Smooth muscle cell (in vitro differentiated cells): ENCODE measurements around the gene RNF38. TPM values are rescaled to one million over a fixed set of nuclear protein-coding genes. Genes with fewer than 3 reads are reported as not detected.
"Not testable (repeated sequence)": the region's sequence is repeated elsewhere in the genome, so short reads cannot be mapped to it uniquely, and the experiment has no call there.

ENCODE experiments used
- DNase-seq: peaks from one replicate; lab custom pipeline; 2025; ENCODE audit not compliant: unreplicated experiment; lab: John Stamatoyannopoulos, UW
- H2AFZ ChIP-seq: fragments of 200-600 bp; sonication (generic); 2 replicates; pipeline ENCODE4 v1.6.0; 2016; ENCODE audit warnings: antibody characterized with exemption, low read depth, mild to moderate bottlenecking
- H3F3A ChIP-seq: fragments of 200-600 bp; sonication (generic); 2 replicates; pipeline ENCODE4 v1.6.0; 2017; ENCODE audit warnings: antibody characterized with exemption, low read depth
- H3K27ac ChIP-seq: fragments of 200-600 bp; sonication (generic); 2 replicates; pipeline ENCODE4 v1.5.1; 2016; ENCODE audit warnings: low read depth, mild to moderate bottlenecking
- H3K27me3 ChIP-seq: fragments of 200-600 bp; sonication (generic); 2 replicates; pipeline ENCODE4 v1.6.1; 2016; ENCODE audit warnings: low read depth, mild to moderate bottlenecking
- H3K36me3 ChIP-seq: fragments of 200-600 bp; sonication (generic); 2 replicates; pipeline ENCODE4 v1.5.1; 2016; ENCODE audit warnings: low read depth
- H3K4me1 ChIP-seq: fragments of 200-600 bp; sonication (generic); 2 replicates; pipeline ENCODE4 v1.5.1; 2016; ENCODE audit warnings: low read depth
- H3K4me2 ChIP-seq: fragments of 200-600 bp; sonication (generic); 2 replicates; pipeline ENCODE4 v1.6.0; 2016; ENCODE audit warnings: mild to moderate bottlenecking
- H3K4me3 ChIP-seq: fragments of 200-600 bp; sonication (generic); 2 replicates; pipeline ENCODE4 v1.5.1; 2016; ENCODE audit warnings: mild to moderate bottlenecking
- H3K79me2 ChIP-seq: fragments of 200-600 bp; sonication (generic); 2 replicates; pipeline ENCODE4 v1.6.0; 2016; ENCODE audit warnings: low read depth, mild to moderate bottlenecking
- H3K9ac ChIP-seq: fragments of 200-600 bp; sonication (generic); 2 replicates; pipeline ENCODE4 v1.6.0; 2016; ENCODE audit warnings: low read depth
- H3K9me3 ChIP-seq: fragments of 200-600 bp; sonication (generic); replicated peaks from 2 replicates; pipeline ENCODE4 v1.5.1; 2016; ENCODE audit warnings: low read depth
- H4K20me1 ChIP-seq: fragments of 200-600 bp; sonication (generic); 2 replicates; pipeline ENCODE4 v1.6.0; 2016; ENCODE audit warnings: low read depth
- CTCF ChIP-seq: fragments of 200-600 bp; sonication (generic); IDR thresholded peaks from 2 replicates; pipeline ENCODE4 v1.5.1; 2017; ENCODE audit warnings: borderline replicate concordance, mild to moderate bottlenecking, antibody characterized with exemption; ENCODE audit not compliant: insufficient read depth, poor library complexity, severe bottlenecking
- WGBS: methylation state at CpG from one replicate; pipeline ENCODE4 v1.1.7; 2016; ENCODE audit warnings: low lambda C conversion rate; 5-methylcytosine and 5-hydroxymethylcytosine counted together
- polyA plus RNA-seq: library from polyadenylated mRNA; unstranded; fragments of >200 nt; fragmentation: Nextera tagmentation; extraction: Ambion mirVana; gene quantifications from 2 replicates; pipeline ENCODE4 v1.2.1, GENCODE V29; 2016
- total RNA-seq: library from RNA; depleted of rRNA; stranded (reverse); fragments of >200 nt; gene quantifications from 2 replicates; pipeline ENCODE4 v1.2.3, GENCODE V29; 2014

The RNF38 gene
- total and polyA plus RNA-seq, 2 experiments from 2014 or later: 10.1 to 27.5 TPM

GRCh38 chr9:36423206-36423605 lies 23.1 kb upstream of the RNF38 start:
- Histone ChIP-seq H3F3A (no peaks in the 10 kb centered on the region), H2AFZ (no peak overlapping the region), H3K36me3 (no peaks in the 10 kb centered on the region), H3K27ac (no peak overlapping the region), H3K4me3 (no peak overlapping the region), H3K4me1 (peaks cover 11% of the 10 kb centered on the region), H3K27me3 (no peaks in the 10 kb centered on the region), H4K20me1 (peaks cover 54% of the 10 kb centered on the region), H3K79me2 (peaks cover 45% of the 10 kb centered on the region), H3K9me3 (no peaks in the 10 kb centered on the region), H3K4me2 (no peak overlapping the region), H3K9ac (no peak overlapping the region)
- TF ChIP-seq CTCF: no peak
- 86% methylated on average over 3 of the region's 3 CpGs for WGBS
- DNase-seq: no peak

- H3K9me3 ChIP-seq: no peaks in the 10 kb centered on the region
- peaks cover 9% of the 10 kb centered on the region for H3K79me2 ChIP-seq
- H3F3A ChIP-seq: no peaks in the 10 kb centered on the region
- TF ChIP-seq CTCF: no peak
- no peaks in the 10 kb centered on the region for H3K36me3 ChIP-seq
- no peak overlapping the region for H3K9ac ChIP-seq
- H3K4me2 ChIP-seq: no peak overlapping the region
- H2AFZ ChIP-seq: no peak overlapping the region
- DNase-seq: no peak
- H3K27me3 ChIP-seq: no peaks in the 10 kb centered on the region
- H4K20me1 ChIP-seq: peaks cover 27% of the 10 kb centered on the region
- WGBS: 93% methylated on average over 9 of the region's 9 CpGs
- no peak overlapping the region for H3K27ac ChIP-seq
- H3K4me3 ChIP-seq: no peak overlapping the region
- peaks cover 7% of the 10 kb centered on the region for H3K4me1 ChIP-seq
Observed at GRCh38 chr9:36416890-36417289, 16.8 kb upstream of the RNF38 start.

GRCh38 chr9:36415822-36416525 lies 15.9 kb upstream of the RNF38 start:
- WGBS: 65% methylated on average over 11 of the region's 11 CpGs
- no peak for TF ChIP-seq CTCF
- Histone ChIP-seq H3K4me2 (no peak overlapping the region), H3K4me3 (no peak overlapping the region), H4K20me1 (peaks cover 27% of the 10 kb centered on the region), H3K9ac (no peak overlapping the region), H2AFZ (no peak overlapping the region), H3K79me2 (peaks cover 11% of the 10 kb centered on the region), H3K27ac (no peak overlapping the region), H3K36me3 (no peaks in the 10 kb centered on the region), H3K27me3 (no peaks in the 10 kb centered on the region), H3K9me3 (no peaks in the 10 kb centered on the region), H3K4me1 (peaks cover 7% of the 10 kb centered on the region), H3F3A (no peaks in the 10 kb centered on the region)
- no peak for DNase-seq

GRCh38 chr9:36411410-36411809 lies 11.3 kb upstream of the RNF38 start:
- not testable (repeated sequence) for H3K4me1 ChIP-seq, H2AFZ ChIP-seq, H3K4me2 ChIP-seq, DNase-seq, H3K9ac ChIP-seq, H3K79me2 ChIP-seq, H3K36me3 ChIP-seq, H3K9me3 ChIP-seq, H3K27me3 ChIP-seq, H3K27ac ChIP-seq, H3K4me3 ChIP-seq, H3F3A ChIP-seq
- WGBS: 96% methylated on average over 3 of the region's 3 CpGs
- H4K20me1 ChIP-seq: peaks cover 27% of the 10 kb centered on the region

- 93% methylated on average over 4 of the region's 4 CpGs for WGBS
Observed at GRCh38 chr9:36409076-36409475, 9.0 kb upstream of the RNF38 start.

More at GRCh38 chr9:36409076-36409475, 9.0 kb upstream of the RNF38 start:
- H3K9ac ChIP-seq, H3K4me3 ChIP-seq, H3F3A ChIP-seq, DNase-seq, H2AFZ ChIP-seq, H3K27ac ChIP-seq, H3K9me3 ChIP-seq, H3K27me3 ChIP-seq, H3K4me2 ChIP-seq, H3K4me1 ChIP-seq, H3K36me3 ChIP-seq: not testable (repeated sequence)
- Histone ChIP-seq H3K79me2 (peaks cover 23% of the 10 kb centered on the region), H4K20me1 (peaks cover 28% of the 10 kb centered on the region)
